Measurements from ENCODE around the gene ADCY9. TPM values are rescaled to one million over a fixed set of nuclear protein-coding genes. Genes with fewer than 3 reads are reported as not detected.
"Not testable (repeated sequence)": the region's sequence is repeated elsewhere in the genome, so short reads cannot be mapped to it uniquely, and the experiment has no call there.

The ADCY9 gene
- total RNA-seq, 2 experiments from 2014 or later = 3.8 to 4.9 TPM

GRCh38 chr16:3965306-3965705, 150.9 kb downstream of the ADCY9 start:
- Mint-ChIP-seq H3K36me3 (peaks cover 19% of the 10 kb centered on the region), H3K27me3 (peaks cover 1% of the 10 kb centered on the region), H3K9me3 (no peaks in the 10 kb centered on the region), H3K4me3 (no peak overlapping the region), H3K27ac (no peak overlapping the region), H3K4me1 (ENCODE audit: low read depth) (peaks cover 23% of the 10 kb centered on the region)
- intact Hi-C loops (cut with micrococcal nuclease) = no loop called here
- DNase-seq = no peak
- ChIA-PET CTCF (no interaction called here), POLR2A (no interaction called here)

GRCh38 chr16:3964686-3965290, 151.5 kb downstream of the ADCY9 start:
- Mint-ChIP-seq H3K9me3 (no peaks in the 10 kb centered on the region), H3K27ac (no peak overlapping the region), H3K36me3 (peaks cover 19% of the 10 kb centered on the region), H3K4me3 (no peak overlapping the region), H3K27me3 (peaks cover 1% of the 10 kb centered on the region), H3K4me1 (ENCODE audit: low read depth) (peaks cover 23% of the 10 kb centered on the region)
- no peak for DNase-seq
- ChIA-PET CTCF (interaction anchor here (1.4 kb wide), 1 partner anchor 289 kb away, joined by 3 read pairs; no protein-coding TSS in a partner anchor), POLR2A (no interaction called here)
- intact Hi-C loops (cut with micrococcal nuclease) = no loop called here

- no peak for DNase-seq
- ChIA-PET CTCF (interaction anchor here (0.5 to 1.4 kb wide), 2 partner anchors 202 to 290 kb away, joined by 3 read pairs; no protein-coding TSS in a partner anchor), POLR2A (no interaction called here)
- H3K4me1 Mint-ChIP-seq (ENCODE audit: low read depth) = peaks cover 23% of the 10 kb centered on the region
- no peak overlapping the region for H3K27ac Mint-ChIP-seq
- intact Hi-C loops (cut with micrococcal nuclease) = no loop called here
- no peaks in the 10 kb centered on the region for H3K9me3 Mint-ChIP-seq
- H3K4me3 Mint-ChIP-seq = no peak overlapping the region
- H3K27me3 Mint-ChIP-seq = peaks cover 1% of the 10 kb centered on the region
- H3K36me3 Mint-ChIP-seq = peaks cover 19% of the 10 kb centered on the region
Measured at GRCh38 chr16:3963886-3964685, 152.2 kb downstream of the ADCY9 start.

- intact Hi-C loops (cut with micrococcal nuclease) = no loop called here
- Mint-ChIP-seq H3K27ac (no peak overlapping the region), H3K4me1 (ENCODE audit: low read depth) (peaks cover 23% of the 10 kb centered on the region), H3K36me3 (peaks cover 19% of the 10 kb centered on the region), H3K9me3 (no peaks in the 10 kb centered on the region), H3K4me3 (no peak overlapping the region), H3K27me3 (peaks cover 1% of the 10 kb centered on the region)
- DNase-seq = peak; percentile 45
- ChIA-PET CTCF (interaction anchor here (0.5 to 1.3 kb wide), 2 partner anchors 24 to 203 kb away, joined by 3 to 5 read pairs; no protein-coding TSS in a partner anchor), POLR2A (no interaction called here)
Measured at GRCh38 chr16:3963203-3963602, 153.0 kb downstream of the ADCY9 start.

GRCh38 chr16:3961449-3961849, 154.8 kb downstream of the ADCY9 start:
- Mint-ChIP-seq H3K36me3 (peaks cover 14% of the 10 kb centered on the region), H3K27me3 (peaks cover 11% of the 10 kb centered on the region), H3K4me3 (peak overlapping the region; percentile 73), H3K27ac (no peak overlapping the region), H3K9me3 (no peaks in the 10 kb centered on the region), H3K4me1 (ENCODE audit: low read depth) (peaks cover 23% of the 10 kb centered on the region)
- intact Hi-C loops (cut with micrococcal nuclease) = no loop called here
- CTCF ChIA-PET = no interaction called here
- no peak for DNase-seq
- POLR2A ChIA-PET = interaction anchor here (0.7 kb wide), 1 partner anchor 8 kb away, joined by 3 read pairs; no protein-coding TSS in a partner anchor

- H3K9me3 Mint-ChIP-seq; H3K27ac Mint-ChIP-seq; intact Hi-C loops (cut with micrococcal nuclease); DNase-seq; H3K36me3 Mint-ChIP-seq; POLR2A ChIA-PET; CTCF ChIA-PET: not testable (repeated sequence)
- H3K4me3 Mint-ChIP-seq = peak overlapping the region; percentile 73
- H3K27me3 Mint-ChIP-seq = peaks cover 17% of the 10 kb centered on the region
- H3K4me1 Mint-ChIP-seq (ENCODE audit: low read depth) = peaks cover 23% of the 10 kb centered on the region
Measured at GRCh38 chr16:3959926-3960590, 156.2 kb downstream of the ADCY9 start.

- ChIA-PET POLR2A (no interaction called here), CTCF (no interaction called here)
- Mint-ChIP-seq H3K9me3 (no peaks in the 10 kb centered on the region), H3K4me1 (ENCODE audit: low read depth) (peaks cover 23% of the 10 kb centered on the region), H3K27ac (no peak overlapping the region), H3K27me3 (peaks cover 26% of the 10 kb centered on the region), H3K4me3 (no peak overlapping the region), H3K36me3 (peaks cover 2% of the 10 kb centered on the region)
- intact Hi-C loops (cut with micrococcal nuclease) = no loop called here
- no peak for DNase-seq
Measured at GRCh38 chr16:3959148-3959547, 157.1 kb downstream of the ADCY9 start.

GRCh38 chr16:3957344-3957980, 158.8 kb downstream of the ADCY9 start:
- H3K27me3 Mint-ChIP-seq = peaks cover 27% of the 10 kb centered on the region
- CTCF ChIA-PET = no interaction called here
- POLR2A ChIA-PET = no interaction called here
- H3K27ac Mint-ChIP-seq = no peak overlapping the region
- intact Hi-C loops (cut with micrococcal nuclease) = no loop called here
- no peak for DNase-seq
- H3K9me3 Mint-ChIP-seq = no peaks in the 10 kb centered on the region
- H3K4me3 Mint-ChIP-seq = no peak overlapping the region
- peaks cover 12% of the 10 kb centered on the region for H3K4me1 Mint-ChIP-seq (ENCODE audit: low read depth)
- H3K36me3 Mint-ChIP-seq = no peaks in the 10 kb centered on the region

GRCh38 chr16:3954411-3954921, 161.8 kb downstream of the ADCY9 start:
- no peak overlapping the region for H3K4me3 Mint-ChIP-seq
- intact Hi-C loops (cut with micrococcal nuclease) = no loop called here
- ChIA-PET POLR2A (no interaction called here), CTCF (interaction anchor here (2.2 kb wide), 1 partner anchor 16 kb away, joined by 8 read pairs; no protein-coding TSS in a partner anchor)
- no peak for DNase-seq
- no peaks in the 10 kb centered on the region for H3K4me1 Mint-ChIP-seq (ENCODE audit: low read depth)
- H3K9me3 Mint-ChIP-seq = no peaks in the 10 kb centered on the region
- no peak overlapping the region for H3K27ac Mint-ChIP-seq
- H3K36me3 Mint-ChIP-seq = no peaks in the 10 kb centered on the region
- H3K27me3 Mint-ChIP-seq = peaks cover 34% of the 10 kb centered on the region

- Mint-ChIP-seq H3K4me3 (no peak overlapping the region), H3K36me3 (no peaks in the 10 kb centered on the region), H3K9me3 (no peaks in the 10 kb centered on the region), H3K27me3 (peaks cover 34% of the 10 kb centered on the region), H3K4me1 (ENCODE audit: low read depth) (no peaks in the 10 kb centered on the region), H3K27ac (no peak overlapping the region)
- DNase-seq = no peak
- CTCF ChIA-PET = interaction anchor here (2.2 kb wide), 1 partner anchor 15 kb away, joined by 8 read pairs; no protein-coding TSS in a partner anchor
- intact Hi-C loops (cut with micrococcal nuclease) = no loop called here
- POLR2A ChIA-PET = no interaction called here
Measured at GRCh38 chr16:3953728-3954410, 162.4 kb downstream of the ADCY9 start.

- Mint-ChIP-seq H3K4me3 (no peak overlapping the region), H3K36me3 (no peaks in the 10 kb centered on the region), H3K27ac (no peak overlapping the region), H3K4me1 (ENCODE audit: low read depth) (no peaks in the 10 kb centered on the region), H3K9me3 (no peaks in the 10 kb centered on the region), H3K27me3 (peaks cover 34% of the 10 kb centered on the region)
- POLR2A ChIA-PET = no interaction called here
- DNase-seq = no peak
- CTCF ChIA-PET = interaction anchor here (1.0 kb wide), 1 partner anchor 13 kb away, joined by 6 read pairs; no protein-coding TSS in a partner anchor
- intact Hi-C loops (cut with micrococcal nuclease) = no loop called here
Measured at GRCh38 chr16:3952737-3953131, 163.5 kb downstream of the ADCY9 start.

All from activated CD4-positive, alpha-beta memory T cell treated with anti-CD3 and anti-CD28 coated beads for 36 hours (primary cell).